NCI-H2107 treated with DMSO at 0.1 percent for 48 hours (cell line): Measurements from ENCODE around the gene GNG12.
"Not testable (repeated sequence)": the region's sequence is repeated elsewhere in the genome, so short reads cannot be mapped to it uniquely, and the experiment has no call there.

Source experiments
- DNase-seq: peaks from one replicate; lab custom pipeline; 2025; ENCODE audit not compliant: unreplicated experiment; lab: John Stamatoyannopoulos, UW

Gene GNG12

GRCh38 chr1:67665307-67665706 is 168.0 kb downstream of the GNG12 start:
- not testable (repeated sequence) for DNase-seq

- no peak for DNase-seq
These were observed 169.2 kb downstream of the GNG12 start for GRCh38 chr1:67664048-67664447.

DNA sequence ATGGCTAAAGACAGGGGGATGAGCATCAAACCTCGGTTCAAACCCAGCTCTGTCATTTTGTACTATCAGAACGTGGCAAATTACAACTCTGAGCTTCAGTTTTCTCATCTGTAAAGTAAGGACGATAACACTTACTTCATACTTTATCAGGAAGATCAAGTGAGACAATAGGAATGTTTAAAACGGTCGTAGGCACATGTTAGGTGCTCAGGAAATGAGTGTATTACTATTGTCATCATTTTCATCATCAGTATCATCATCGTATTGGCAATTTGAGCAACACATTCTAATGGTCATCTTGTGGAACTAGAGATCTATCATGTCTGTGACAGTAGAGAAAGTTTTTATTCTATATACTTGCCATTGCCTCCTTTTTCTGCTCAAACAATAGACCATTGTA is 170.4 kb downstream of the GNG12 start:
- no peak for DNase-seq

GRCh38 chr1:67659229-67659628 is 174.0 kb downstream of the GNG12 start:
- no peak for DNase-seq

DNA sequence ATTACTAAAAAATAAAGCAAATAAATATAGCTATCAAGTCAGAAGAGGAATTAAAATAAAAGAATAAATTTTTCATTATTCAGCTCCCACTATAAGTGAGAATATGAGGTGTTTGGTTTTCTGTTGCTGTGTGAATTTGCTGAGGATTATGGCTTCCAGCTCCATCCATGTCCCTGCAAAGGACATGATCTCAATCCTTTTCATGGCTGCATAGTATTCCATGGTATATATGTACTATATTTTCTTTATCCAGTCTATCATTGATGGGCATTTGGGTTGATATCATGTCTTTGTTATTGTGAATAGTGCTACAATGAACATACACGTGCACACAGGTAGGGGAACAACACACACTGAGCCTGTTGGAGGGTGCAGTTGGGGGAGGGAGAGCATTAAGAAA is 176.1 kb downstream of the GNG12 start:
- not testable (repeated sequence) for DNase-seq

GRCh38 chr1:67655581-67655980 is 177.7 kb downstream of the GNG12 start:
- DNase-seq: no peak

GRCh38 chr1:67653304-67653703 is 180.0 kb downstream of the GNG12 start:
- no peak for DNase-seq

GRCh38 chr1:67652800-67653199 is 180.5 kb downstream of the GNG12 start:
- peak; percentile 93 for DNase-seq
